GM11168 (cell line): Measurements from ENCODE around the gene MOV10L1.

ENCODE experiments used
- in situ Hi-C: fragments of 300-500 bp; cut with MboI; formaldehyde crosslinking; loops from one replicate; pipeline ENCODE4 v1.12.0; 2022; ENCODE audit warnings: low sequenced_read_pairs; ENCODE audit not compliant: unreplicated experiment

MOV10L1 gene

GRCh38 chr22:50208939-50209892 lies 119.4 kb downstream of the MOV10L1 start:
- in situ Hi-C loops: no loop called here

DNA sequence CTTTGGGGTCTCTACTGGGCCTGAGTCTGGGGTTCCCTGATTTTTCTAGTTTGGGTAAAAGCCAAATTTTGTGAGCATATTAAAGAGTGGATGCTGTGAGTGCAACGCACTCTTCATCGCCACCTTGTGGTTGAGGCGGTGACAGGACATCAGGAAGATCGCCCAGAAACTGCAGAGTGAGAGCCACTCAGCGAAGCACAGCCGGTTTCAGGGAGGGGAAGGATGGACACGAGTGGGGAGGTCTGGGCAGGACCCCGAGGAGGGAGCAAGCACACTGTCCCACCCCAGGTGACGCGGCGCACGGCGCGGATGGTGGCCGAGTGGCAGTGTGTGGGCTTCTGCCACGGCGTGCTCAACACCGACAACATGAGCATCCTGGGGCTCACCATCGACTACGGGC lies 120.1 kb downstream of the MOV10L1 start:
- in situ Hi-C loops: loop anchor here (5.0 kb wide), 1 partner anchor 58 kb away; no protein-coding TSS in a partner anchor

- in situ Hi-C loops: loop anchor here (5.0 kb wide), 1 partner anchor 58 kb away; no protein-coding TSS in a partner anchor
Measured at GRCh38 chr22:50210378-50211139, 120.8 kb downstream of the MOV10L1 start.

DNA sequence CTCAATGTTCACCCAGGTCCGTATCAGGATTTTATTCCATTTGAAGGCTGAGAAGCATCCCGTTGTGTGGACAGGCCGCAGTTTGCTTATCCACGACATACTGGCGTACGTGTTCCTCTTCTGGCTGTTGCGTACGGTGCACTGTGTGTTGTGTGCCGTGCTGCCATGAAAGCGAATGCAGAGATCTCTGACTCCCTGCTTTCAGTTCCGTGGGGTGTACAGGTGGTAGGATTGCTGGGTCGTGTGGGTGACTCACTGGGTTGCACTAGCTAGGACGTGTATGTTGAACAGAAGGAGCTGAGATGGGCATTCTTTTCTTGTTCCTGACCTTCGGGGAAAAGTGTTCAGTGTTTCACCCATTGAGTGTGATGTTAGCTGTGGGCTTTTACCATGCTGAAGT lies 121.3 kb downstream of the MOV10L1 start:
- in situ Hi-C loops: loop anchor here (5.0 kb wide), 1 partner anchor 59 kb away; no protein-coding TSS in a partner anchor
